Measurements from ENCODE around the gene DHX32.

The DHX32 gene

GRCh38 chr10:125797994-125798662 lies 83.0 kb downstream of the DHX32 start:
- H2AFZ ChIP-seq (ENCODE audit: low read length): no peak overlapping the region
- peak overlapping the region; percentile 19 for H3K18ac ChIP-seq (ENCODE audit: low read length)
- H3K4ac ChIP-seq (ENCODE audit: low read length): no peak overlapping the region
- no peak overlapping the region for H3K23ac ChIP-seq (ENCODE audit: low read depth, low read length, poor library complexity)
- H3K14ac ChIP-seq (ENCODE audit: low read length): no peak overlapping the region
- no peak overlapping the region for H2BK15ac ChIP-seq (ENCODE audit: low read length)
- H2BK120ac ChIP-seq (ENCODE audit: low read depth, low read length): no peak overlapping the region
- H3K4me2 ChIP-seq (ENCODE audit: insufficient read depth, low read length, poor library complexity, severe bottlenecking): no peak overlapping the region
- H4K91ac ChIP-seq (ENCODE audit: low read depth, low read length, poor library complexity): no peak overlapping the region
- no peak overlapping the region for H3K9ac ChIP-seq (ENCODE audit: low read depth, low read length, poor library complexity)
- H3K27me3 ChIP-seq (ENCODE audit: control insufficient read depth in 3 of 3, insufficient read depth in 3 of 3, low read depth in 1 of 3, low read length in 3 of 3): no peaks in the 10 kb centered on the region
- no peak overlapping the region for H2AK5ac ChIP-seq (ENCODE audit: low read depth, low read length)
- no peak overlapping the region for H3K27ac ChIP-seq (replicated peaks; ENCODE audit: low read length)
- no peaks in the 10 kb centered on the region for H3K79me1 ChIP-seq (ENCODE audit: low read depth, low read length)
- no peak overlapping the region for H2BK5ac ChIP-seq (ENCODE audit: low read length)
- H3K9me3 ChIP-seq (replicated peaks in 1 of 2; ENCODE audit: control insufficient read depth in 2 of 2, insufficient read depth in 1 of 2, low read depth in 1 of 2, low read length in 2 of 2): no peaks in the 10 kb centered on the region
- H3K4me1 ChIP-seq (ENCODE audit: control insufficient read depth in 2 of 2, insufficient read depth in 1 of 2, low read depth in 1 of 2, low read length in 2 of 2): no peaks in the 10 kb centered on the region
- no peak overlapping the region for H2BK12ac ChIP-seq (ENCODE audit: low read length)
- H4K8ac ChIP-seq (ENCODE audit: low read depth, low read length): no peak overlapping the region
- no CpG with 5 or more reads among the region's 5 CpGs for WGBS, 2 donors (ENCODE audit: extremely low coverage in 2 of 2, insufficient read length in 2 of 2, insufficient replicate concordance in 1 of 2)
- no peak overlapping the region for H3K4me3 ChIP-seq (ENCODE audit: low read length in 2 of 2)
- H3K36me3 ChIP-seq (replicated peaks in 1 of 2; ENCODE audit: control insufficient read depth in 2 of 2, insufficient read depth in 2 of 2, low read length in 2 of 2): peaks cover 12 to 38% of the 10 kb centered on the region in 2 donors
- no peak for DNase-seq (ENCODE audit: low spot score)

GRCh38 chr10:125797424-125797823 lies 83.7 kb downstream of the DHX32 start:
- H3K9me3 ChIP-seq (replicated peaks in 1 of 2; ENCODE audit: control insufficient read depth in 2 of 2, insufficient read depth in 1 of 2, low read depth in 1 of 2, low read length in 2 of 2): no peaks in the 10 kb centered on the region
- no peak overlapping the region for H3K9ac ChIP-seq (ENCODE audit: low read depth, low read length, poor library complexity)
- no peak for DNase-seq (ENCODE audit: low spot score)
- H2AK5ac ChIP-seq (ENCODE audit: low read depth, low read length): no peak overlapping the region
- no peak overlapping the region for H2BK15ac ChIP-seq (ENCODE audit: low read length)
- no peaks in the 10 kb centered on the region for H3K4me1 ChIP-seq (ENCODE audit: control insufficient read depth in 2 of 2, insufficient read depth in 1 of 2, low read depth in 1 of 2, low read length in 2 of 2)
- H3K27me3 ChIP-seq (ENCODE audit: control insufficient read depth in 3 of 3, insufficient read depth in 3 of 3, low read depth in 1 of 3, low read length in 3 of 3): no peaks in the 10 kb centered on the region
- H3K4me3 ChIP-seq (ENCODE audit: low read length in 2 of 2): no peak overlapping the region
- no peak overlapping the region for H4K91ac ChIP-seq (ENCODE audit: low read depth, low read length, poor library complexity)
- H4K8ac ChIP-seq (ENCODE audit: low read depth, low read length): no peak overlapping the region
- no peak overlapping the region for H2BK5ac ChIP-seq (ENCODE audit: low read length)
- H3K4ac ChIP-seq (ENCODE audit: low read length): no peak overlapping the region
- H2AFZ ChIP-seq (ENCODE audit: low read length): no peak overlapping the region
- no peak overlapping the region for H3K18ac ChIP-seq (ENCODE audit: low read length)
- no peak overlapping the region for H3K14ac ChIP-seq (ENCODE audit: low read length)
- H3K4me2 ChIP-seq (ENCODE audit: insufficient read depth, low read length, poor library complexity, severe bottlenecking): no peak overlapping the region
- no peaks in the 10 kb centered on the region for H3K79me1 ChIP-seq (ENCODE audit: low read depth, low read length)
- no peak overlapping the region for H3K23ac ChIP-seq (ENCODE audit: low read depth, low read length, poor library complexity)
- H3K36me3 ChIP-seq (replicated peaks in 1 of 2; ENCODE audit: control insufficient read depth in 2 of 2, insufficient read depth in 2 of 2, low read length in 2 of 2): peaks cover 13 to 44% of the 10 kb centered on the region in 2 donors
- no peak overlapping the region for H3K27ac ChIP-seq (replicated peaks; ENCODE audit: low read length)
- WGBS, 2 donors (ENCODE audit: extremely low coverage in 2 of 2, insufficient read length in 2 of 2, insufficient replicate concordance in 1 of 2): no CpG with 5 or more reads among the region's 8 CpGs
- no peak overlapping the region for H2BK120ac ChIP-seq (ENCODE audit: low read depth, low read length)
- no peak overlapping the region for H2BK12ac ChIP-seq (ENCODE audit: low read length)

GRCh38 chr10:125795637-125796190 lies 85.4 kb downstream of the DHX32 start:
- Histone ChIP-seq H4K8ac (ENCODE audit: low read depth, low read length) (no peak overlapping the region), H2BK120ac (ENCODE audit: low read depth, low read length) (no peak overlapping the region), H2BK5ac (ENCODE audit: low read length) (no peak overlapping the region), H3K14ac (ENCODE audit: low read length) (no peak overlapping the region), H3K79me1 (ENCODE audit: low read depth, low read length) (no peaks in the 10 kb centered on the region), H2BK12ac (ENCODE audit: low read length) (no peak overlapping the region), H3K36me3 (replicated peaks in 1 of 2; ENCODE audit: control insufficient read depth in 2 of 2, insufficient read depth in 2 of 2, low read length in 2 of 2) (peaks cover 16 to 53% of the 10 kb centered on the region in 2 donors), H3K4me3 (ENCODE audit: low read length in 2 of 2) (peak overlapping the region in 1 of 2 donors; percentile 14), H3K4ac (ENCODE audit: low read length) (no peak overlapping the region), H3K9me3 (replicated peaks in 1 of 2; ENCODE audit: control insufficient read depth in 2 of 2, insufficient read depth in 1 of 2, low read depth in 1 of 2, low read length in 2 of 2) (no peaks in the 10 kb centered on the region), H3K18ac (ENCODE audit: low read length) (no peak overlapping the region), H2BK15ac (ENCODE audit: low read length) (no peak overlapping the region), H3K4me2 (ENCODE audit: insufficient read depth, low read length, poor library complexity, severe bottlenecking) (no peak overlapping the region), H3K4me1 (ENCODE audit: control insufficient read depth in 2 of 2, insufficient read depth in 1 of 2, low read depth in 1 of 2, low read length in 2 of 2) (no peaks in the 10 kb centered on the region), H4K91ac (ENCODE audit: low read depth, low read length, poor library complexity) (peak overlapping the region; percentile 9), H3K23ac (ENCODE audit: low read depth, low read length, poor library complexity) (no peak overlapping the region), H2AFZ (ENCODE audit: low read length) (no peak overlapping the region), H2AK5ac (ENCODE audit: low read depth, low read length) (no peak overlapping the region), H3K9ac (ENCODE audit: low read depth, low read length, poor library complexity) (no peak overlapping the region), H3K27ac (replicated peaks; ENCODE audit: low read length) (no peak overlapping the region), H3K27me3 (ENCODE audit: control insufficient read depth in 3 of 3, insufficient read depth in 3 of 3, low read depth in 1 of 3, low read length in 3 of 3) (no peaks in the 10 kb centered on the region)
- WGBS, 2 donors (ENCODE audit: extremely low coverage in 2 of 2, insufficient read length in 2 of 2, insufficient replicate concordance in 1 of 2): no CpG with 5 or more reads among the region's 8 CpGs
- DNase-seq (ENCODE audit: low spot score): no peak

- no peak overlapping the region for H2BK12ac ChIP-seq (ENCODE audit: low read length)
- H3K79me1 ChIP-seq (ENCODE audit: low read depth, low read length): no peaks in the 10 kb centered on the region
- no peak overlapping the region for H2AK5ac ChIP-seq (ENCODE audit: low read depth, low read length)
- no peak overlapping the region for H3K4ac ChIP-seq (ENCODE audit: low read length)
- H3K9ac ChIP-seq (ENCODE audit: low read depth, low read length, poor library complexity): peak overlapping the region; percentile 82
- H2BK120ac ChIP-seq (ENCODE audit: low read depth, low read length): no peak overlapping the region
- H4K91ac ChIP-seq (ENCODE audit: low read depth, low read length, poor library complexity): no peak overlapping the region
- no peaks in the 10 kb centered on the region for H3K9me3 ChIP-seq (replicated peaks in 1 of 2; ENCODE audit: control insufficient read depth in 2 of 2, insufficient read depth in 1 of 2, low read depth in 1 of 2, low read length in 2 of 2)
- no peaks in the 10 kb centered on the region for H3K4me1 ChIP-seq (ENCODE audit: control insufficient read depth in 2 of 2, insufficient read depth in 1 of 2, low read depth in 1 of 2, low read length in 2 of 2)
- no peak overlapping the region for H3K4me3 ChIP-seq (ENCODE audit: low read length in 2 of 2)
- no peak overlapping the region for H3K27ac ChIP-seq (replicated peaks; ENCODE audit: low read length)
- H3K27me3 ChIP-seq (ENCODE audit: control insufficient read depth in 3 of 3, insufficient read depth in 3 of 3, low read depth in 1 of 3, low read length in 3 of 3): no peaks in the 10 kb centered on the region
- H3K36me3 ChIP-seq (replicated peaks in 1 of 2; ENCODE audit: control insufficient read depth in 2 of 2, insufficient read depth in 2 of 2, low read length in 2 of 2): peaks cover 16 to 53% of the 10 kb centered on the region in 2 donors
- H3K18ac ChIP-seq (ENCODE audit: low read length): peak overlapping the region; percentile 17
- H3K23ac ChIP-seq (ENCODE audit: low read depth, low read length, poor library complexity): peak overlapping the region; percentile 39
- no peak overlapping the region for H4K8ac ChIP-seq (ENCODE audit: low read depth, low read length)
- no peak overlapping the region for H2AFZ ChIP-seq (ENCODE audit: low read length)
- H3K4me2 ChIP-seq (ENCODE audit: insufficient read depth, low read length, poor library complexity, severe bottlenecking): no peak overlapping the region
- no peak overlapping the region for H2BK15ac ChIP-seq (ENCODE audit: low read length)
- no peak overlapping the region for H2BK5ac ChIP-seq (ENCODE audit: low read length)
- H3K14ac ChIP-seq (ENCODE audit: low read length): no peak overlapping the region
- DNase-seq (ENCODE audit: low spot score): no peak
- no CpG with 5 or more reads among the region's 2 CpGs for WGBS, 2 donors (ENCODE audit: extremely low coverage in 2 of 2, insufficient read length in 2 of 2, insufficient replicate concordance in 1 of 2)
Observed at GRCh38 chr10:125795128-125795527, 86.0 kb downstream of the DHX32 start.

Data from neuronal stem cell (in vitro differentiated cells).